H1 (cell line): Measurements from ENCODE around the gene RHOBTB3. TPM values are rescaled to one million over a fixed set of nuclear protein-coding genes. Genes with fewer than 3 reads are reported as not detected.

Source experiments
- CTCF ChIA-PET: fragments of 300-600 bp; sonication (Branson Sonifier 250); formaldehyde crosslinking; loops from one replicate; lab custom pipeline; 2021; ENCODE audit not compliant: partially characterized antibody; lab: Charles Lee
- POLR2A ChIA-PET: fragments of 300-600 bp; sonication (Branson Sonifier 250); formaldehyde crosslinking; loops from one replicate; lab custom pipeline; 2021; ENCODE audit warnings: inconsistent platforms; ENCODE audit not compliant: partially characterized antibody; lab: Charles Lee
- DNase-seq, 2 experiments: peaks; one replicate each; pipeline versions ENCODE4 v3.0.0 to v3.0.0-alpha.2; 2010 to 2022; ENCODE audit warnings: low spot score in 2 of 2, low read depth in 1 of 2, mixed read lengths in 1 of 2
- FAIRE-seq: peaks from 2 replicates; lab custom pipeline; 2011; peaks lifted over from hg19 to GRCh38; lab: Jason Lieb, UNC
- H2AFZ ChIP-seq: 2 replicates; pipeline ENCODE4 v1.8.1; 2012; ENCODE audit warnings: low read length, inconsistent platforms
- H2AK5ac ChIP-seq: 2 replicates; pipeline ENCODE4 v1.6.1; 2013; ENCODE audit warnings: low read depth, low read length
- H2BK120ac ChIP-seq: replicated peaks from 2 replicates; pipeline ENCODE3; 2013; ENCODE audit warnings: low read depth, low read length, inconsistent platforms
- H2BK12ac ChIP-seq: 2 replicates; pipeline ENCODE4 v1.6.1; 2013; ENCODE audit warnings: low read depth, low read length
- H2BK15ac ChIP-seq: 2 replicates; pipeline ENCODE4 v1.6.1; 2013; ENCODE audit warnings: low read length
- H2BK20ac ChIP-seq: 2 replicates; pipeline ENCODE4 v1.6.1; 2013; ENCODE audit warnings: low read length
- H2BK5ac ChIP-seq: 2 replicates; pipeline ENCODE4 v1.6.1; 2013; ENCODE audit warnings: low read depth, low read length
- H3K14ac ChIP-seq: 2 replicates; pipeline ENCODE4 v1.6.1; 2013; ENCODE audit warnings: inconsistent platforms; ENCODE audit not compliant: insufficient read length
- H3K18ac ChIP-seq: 2 replicates; pipeline ENCODE4 v1.6.1; 2013; ENCODE audit warnings: low read length; ENCODE audit errors: extremely low read depth
- H3K23ac ChIP-seq: 2 replicates; pipeline ENCODE4 v1.6.1; 2013; ENCODE audit warnings: inconsistent platforms; ENCODE audit not compliant: insufficient read length
- H3K23me2 ChIP-seq: 2 replicates; pipeline ENCODE4 v1.6.1; 2013; ENCODE audit warnings: low read depth, low read length
- H3K27ac ChIP-seq: 2 replicates; pipeline ENCODE4 v1.6.1; 2011; ENCODE audit warnings: low read depth, low read length, inconsistent platforms
- H3K27me3 ChIP-seq, 4 experiments: replicated peaks in 1 of 4; 1 replicate in 1 of 4; 2 replicates in 3 of 4; pipeline versions ENCODE4 v1.6.1 to v1.8.1; 2011 to 2013; ENCODE audit warnings: low read length in 3 of 4, mild to moderate bottlenecking in 3 of 4, inconsistent platforms in 2 of 4, mixed read lengths in 2 of 4, moderate library complexity in 1 of 4; ENCODE audit not compliant: control insufficient read depth in 3 of 4, insufficient read depth in 3 of 4; ENCODE audit errors: extremely low read depth in 1 of 4
- H3K36me3 ChIP-seq, 4 experiments: 2 replicates each; pipeline versions ENCODE4 v1.6.1 to v1.8.1; 2011 to 2013; ENCODE audit warnings: mild to moderate bottlenecking in 4 of 4, low read length in 3 of 4, moderate library complexity in 2 of 4, control low read depth in 1 of 4, inconsistent platforms in 1 of 4; ENCODE audit not compliant: insufficient read depth in 4 of 4, control insufficient read depth in 2 of 4
- H3K4ac ChIP-seq: replicated peaks from 2 replicates; pipeline ENCODE3; 2013; ENCODE audit warnings: low read length, low read depth, mixed read lengths, inconsistent platforms; ENCODE audit not compliant: insufficient read length
- H3K4me1 ChIP-seq, 4 experiments: replicated peaks in 1 of 4; 1 replicate in 1 of 4; 2 replicates in 3 of 4; pipeline versions ENCODE4 v1.6.1 to v1.8.1; 2011 to 2013; ENCODE audit warnings: low read length in 3 of 4, inconsistent platforms in 2 of 4, mixed read lengths in 1 of 4; ENCODE audit not compliant: insufficient read depth in 4 of 4, control insufficient read depth in 3 of 4
- H3K4me2 ChIP-seq, 2 experiments: 2 replicates each; pipeline versions ENCODE4 v1.6.1 to v1.8.1; 2011 to 2013; ENCODE audit warnings: low read depth in 2 of 2, low read length in 2 of 2, control low read depth in 1 of 2, inconsistent platforms in 1 of 2, mild to moderate bottlenecking in 1 of 2; ENCODE audit not compliant: insufficient read depth in 1 of 2
- H3K4me3 ChIP-seq, 4 experiments: fragments of 200-600, 300-600 bp in 1 of 4; sonication (generic), shearing (Covaris generic), sonication (Bioruptor Twin) in 1 of 4; 2 replicates each; pipeline versions ENCODE4 v1.5.1 to v1.8.1; 2011 to 2016; ENCODE audit warnings: low read length in 4 of 4, low read depth in 3 of 4, control low read depth in 2 of 4, inconsistent platforms in 2 of 4, mild to moderate bottlenecking in 2 of 4, mixed read lengths in 1 of 4, moderate library complexity in 1 of 4; ENCODE audit not compliant: insufficient read depth in 2 of 4; ENCODE audit errors: extremely low read depth in 1 of 4
- H3K56ac ChIP-seq: replicated peaks from 2 replicates; pipeline ENCODE3; 2013; ENCODE audit warnings: low read depth, mild to moderate bottlenecking, mixed read lengths, low read length, inconsistent platforms; ENCODE audit not compliant: insufficient read length
- H3K79me1 ChIP-seq: 2 replicates; pipeline ENCODE4 v1.6.1; 2013; ENCODE audit warnings: low read depth, low read length, control low read depth
- H3K79me2 ChIP-seq, 2 experiments: 2 replicates each; pipeline versions ENCODE4 v1.6.1 to v1.8.1; 2012 to 2013; ENCODE audit warnings: low read length in 2 of 2, mild to moderate bottlenecking in 2 of 2, inconsistent platforms in 1 of 2; ENCODE audit not compliant: insufficient read depth in 2 of 2, control insufficient read depth in 1 of 2
- H3K9ac ChIP-seq, 4 experiments: replicated peaks in 1 of 4; 1 replicate in 1 of 4; 2 replicates in 3 of 4; pipeline versions ENCODE4 v1.6.1 to v1.8.1; 2011 to 2013; ENCODE audit warnings: low read depth in 3 of 4, low read length in 3 of 4, control low read depth in 2 of 4, mild to moderate bottlenecking in 2 of 4, moderate library complexity in 2 of 4, inconsistent platforms in 1 of 4; ENCODE audit errors: extremely low read depth in 1 of 4
- H3K9me3 ChIP-seq, 2 experiments: 2 replicates each; pipeline versions ENCODE4 v1.6.1 to v1.8.1; 2012 to 2013; ENCODE audit warnings: mild to moderate bottlenecking in 2 of 2, moderate library complexity in 2 of 2, control low read depth in 1 of 2, inconsistent platforms in 1 of 2, low read depth in 1 of 2, low read length in 1 of 2, mixed read lengths in 1 of 2; ENCODE audit not compliant: insufficient read depth in 2 of 2
- H4K20me1 ChIP-seq, 2 experiments: replicated peaks in 1 of 2; 2 replicates each; pipeline versions ENCODE3 to v1.8.1; 2011 to 2013; ENCODE audit warnings: inconsistent platforms in 2 of 2, low read length in 2 of 2, mild to moderate bottlenecking in 1 of 2; ENCODE audit not compliant: insufficient read depth in 2 of 2, control insufficient read depth in 1 of 2
- H4K5ac ChIP-seq: 2 replicates; pipeline ENCODE4 v1.6.1; 2013; ENCODE audit warnings: low read length, low read depth, mixed read lengths, inconsistent platforms; ENCODE audit not compliant: insufficient read length
- H4K8ac ChIP-seq: 2 replicates; pipeline ENCODE4 v1.8.0; 2013; ENCODE audit warnings: mild to moderate bottlenecking, moderate library complexity, low read length, inconsistent platforms; ENCODE audit not compliant: insufficient read depth; ENCODE audit errors: extremely low read depth
- H4K91ac ChIP-seq: replicated peaks from 2 replicates; pipeline ENCODE3; 2013; ENCODE audit warnings: low read length, mixed read lengths, inconsistent platforms; ENCODE audit not compliant: insufficient read length
- CHD2 ChIP-seq: IDR thresholded peaks from 2 replicates; pipeline ENCODE4 v1.6.1; 2012; ENCODE audit warnings: low read length, improper control_type of control experiment
- FOSL1 ChIP-seq: IDR thresholded peaks from 2 replicates; pipeline ENCODE4 v1.6.1; 2011; ENCODE audit warnings: mild to moderate bottlenecking, low read depth, low read length, moderate library complexity; ENCODE audit not compliant: insufficient read depth
- GABPA ChIP-seq: IDR thresholded peaks from 2 replicates; pipeline ENCODE4 v1.6.1; 2011; ENCODE audit warnings: mild to moderate bottlenecking, low read length, moderate library complexity, borderline replicate concordance; ENCODE audit not compliant: insufficient read depth
- JUN ChIP-seq: IDR thresholded peaks from 2 replicates; pipeline ENCODE4 v1.6.1; 2011; ENCODE audit warnings: low read depth, mild to moderate bottlenecking, improper control_type of control experiment, low read length
- PHF8 ChIP-seq: fragments of 200-600 bp; sonication (generic); conservative IDR thresholded peaks from 2 replicates; pipeline ENCODE4 v1.7.1; 2012; ENCODE audit warnings: low read depth, mild to moderate bottlenecking, inconsistent platforms, low read length, moderate library complexity
- RBBP5 ChIP-seq: IDR thresholded peaks from 2 replicates; pipeline ENCODE4 v1.7.1; 2012; ENCODE audit warnings: low read depth, mild to moderate bottlenecking, inconsistent platforms, low read length, moderate library complexity, borderline replicate concordance
- SP2 ChIP-seq: IDR thresholded peaks from 2 replicates; pipeline ENCODE4 v1.6.1; 2012; ENCODE audit warnings: mild to moderate bottlenecking, low read length, inconsistent platforms
- TEAD4 ChIP-seq: IDR thresholded peaks from 2 replicates; pipeline ENCODE4 v1.6.1; 2012; ENCODE audit warnings: low read depth, low read length, inconsistent platforms, mixed read lengths
- YY1 ChIP-seq: IDR thresholded peaks from 2 replicates; pipeline ENCODE4 v1.6.1; 2011; ENCODE audit warnings: low read depth, mild to moderate bottlenecking, low read length
- WGBS, 2 experiments: shearing (Covaris generic) in 1 of 2; methylation state at CpG; one replicate each; pipeline versions ENCODE4 v1.1.6 to v1.1.7; 2013 to 2015; ENCODE audit warnings: low lambda C conversion rate in 2 of 2, mixed read lengths in 2 of 2, inconsistent platforms in 1 of 2, low coverage in 1 of 2, missing lambda C conversion rate in 1 of 2; ENCODE audit not compliant: insufficient replicate concordance in 2 of 2, insufficient coverage in 1 of 2, insufficient read length in 1 of 2; ENCODE audit errors: extremely low coverage in 1 of 2, missing lambda C conversion rate in 1 of 2; 5-methylcytosine and 5-hydroxymethylcytosine counted together
- polyA plus RNA-seq, 7 experiments: library from polyadenylated mRNA; depleted of rRNA in 3 of 7; stranded (reverse) in 5 of 7; unstranded in 2 of 7; fragments of >200 nt in 5 of 7; fragments of 200-250 nt in 2 of 7; gene quantifications; 1 replicate in 5 of 7; 2 replicates in 1 of 7; 4 replicates in 1 of 7; pipeline versions ENCODE4 v1.2.1 to v1.2.3, GENCODE V29; 2011 to 2013; ENCODE audit warnings: missing spikeins in 2 of 7, mixed read lengths in 2 of 7
- total RNA-seq: library from RNA; stranded (reverse); fragmentation: NEBNext Ultra II Directional; extraction: Animal tissue kit (Norgen Biotek cat#: 25700); gene quantifications from 2 replicates; pipeline ENCODE4 v1.2.1, GENCODE V29; 2021

RHOBTB3 gene
- total and polyA plus RNA-seq, 2 of the 8 experiments (the other 6 are each of a cell fraction or from before 2014, with no cell fraction given): 8.2 to 17.5 TPM

GRCh38 chr5:95729115-95730010, 1.8 kb upstream of the RHOBTB3 start:
- 83% methylated on average over 8 of the region's 8 CpGs; no CpG with 5 or more reads in 1 of the 2 experiments for WGBS, 2 experiments
- H2AFZ ChIP-seq: no peak overlapping the region
- FAIRE-seq: no peak
- DNase-seq: no peak
- H3K9me3 ChIP-seq: no peaks in the 10 kb centered on the region
- no peak overlapping the region for H2BK5ac ChIP-seq
- no peak overlapping the region for H3K27ac ChIP-seq
- no peak overlapping the region for H4K8ac ChIP-seq
- peaks cover 6% of the 10 kb centered on the region for H3K23me2 ChIP-seq
- no peak overlapping the region for H4K5ac ChIP-seq
- peaks cover 1 to 43% (median 19%) of the 10 kb centered on the region in 4 experiments for H3K27me3 ChIP-seq
- H4K20me1 ChIP-seq: no peaks in the 10 kb centered on the region
- no peak overlapping the region for H4K91ac ChIP-seq
- POLR2A ChIA-PET: interaction anchor here (0.9 kb wide), 1 partner anchor 21 kb away, joined by 3 read pairs; no protein-coding TSS in a partner anchor
- no peaks in the 10 kb centered on the region for H3K36me3 ChIP-seq
- H3K56ac ChIP-seq: no peak overlapping the region
- no peak overlapping the region for H3K14ac ChIP-seq
- no peak overlapping the region for H3K4ac ChIP-seq
- TF ChIP-seq JUN: no peak
- TF ChIP-seq RBBP5: no peak
- no peak for TF ChIP-seq PHF8
- TF ChIP-seq YY1: no peak
- TF ChIP-seq GABPA: no peak
- no peak for TF ChIP-seq FOSL1
- no peak for TF ChIP-seq CHD2
- no peak for TF ChIP-seq SP2
- TF ChIP-seq TEAD4: no peak
- CTCF ChIA-PET: no interaction called here
- no peaks in the 10 kb centered on the region for H3K79me2 ChIP-seq
- H3K23ac ChIP-seq: no peak overlapping the region
- H3K9ac ChIP-seq: no peak overlapping the region
- H2BK20ac ChIP-seq: no peak overlapping the region
- H2BK15ac ChIP-seq: no peak overlapping the region
- no peak overlapping the region for H2AK5ac ChIP-seq
- no peaks in the 10 kb centered on the region for H3K79me1 ChIP-seq
- no peak overlapping the region; a peak in 1 of 4 replicates for H3K4me2 ChIP-seq
- H2BK12ac ChIP-seq: no peak overlapping the region
- no peak overlapping the region for H3K18ac ChIP-seq
- no peak overlapping the region for H2BK120ac ChIP-seq
- peaks cover 0 to 12% (median 8%) of the 10 kb centered on the region in 4 experiments; a peak in 5 of 7 replicates for H3K4me1 ChIP-seq
- no peak overlapping the region for H3K4me3 ChIP-seq
